Superior temporal gyrus (tissue), 1 donor: ENCODE measurements around the gene DLEC1.
"Not testable (repeated sequence)": the region's sequence is repeated elsewhere in the genome, so short reads cannot be mapped to it uniquely, and the experiment has no call there.

Source experiments
- DNase-seq: peaks from one replicate; pipeline ENCODE4 v3.0.0-alpha.2; 2016; ENCODE audit errors: extremely low spot score

DLEC1 gene

DNA sequence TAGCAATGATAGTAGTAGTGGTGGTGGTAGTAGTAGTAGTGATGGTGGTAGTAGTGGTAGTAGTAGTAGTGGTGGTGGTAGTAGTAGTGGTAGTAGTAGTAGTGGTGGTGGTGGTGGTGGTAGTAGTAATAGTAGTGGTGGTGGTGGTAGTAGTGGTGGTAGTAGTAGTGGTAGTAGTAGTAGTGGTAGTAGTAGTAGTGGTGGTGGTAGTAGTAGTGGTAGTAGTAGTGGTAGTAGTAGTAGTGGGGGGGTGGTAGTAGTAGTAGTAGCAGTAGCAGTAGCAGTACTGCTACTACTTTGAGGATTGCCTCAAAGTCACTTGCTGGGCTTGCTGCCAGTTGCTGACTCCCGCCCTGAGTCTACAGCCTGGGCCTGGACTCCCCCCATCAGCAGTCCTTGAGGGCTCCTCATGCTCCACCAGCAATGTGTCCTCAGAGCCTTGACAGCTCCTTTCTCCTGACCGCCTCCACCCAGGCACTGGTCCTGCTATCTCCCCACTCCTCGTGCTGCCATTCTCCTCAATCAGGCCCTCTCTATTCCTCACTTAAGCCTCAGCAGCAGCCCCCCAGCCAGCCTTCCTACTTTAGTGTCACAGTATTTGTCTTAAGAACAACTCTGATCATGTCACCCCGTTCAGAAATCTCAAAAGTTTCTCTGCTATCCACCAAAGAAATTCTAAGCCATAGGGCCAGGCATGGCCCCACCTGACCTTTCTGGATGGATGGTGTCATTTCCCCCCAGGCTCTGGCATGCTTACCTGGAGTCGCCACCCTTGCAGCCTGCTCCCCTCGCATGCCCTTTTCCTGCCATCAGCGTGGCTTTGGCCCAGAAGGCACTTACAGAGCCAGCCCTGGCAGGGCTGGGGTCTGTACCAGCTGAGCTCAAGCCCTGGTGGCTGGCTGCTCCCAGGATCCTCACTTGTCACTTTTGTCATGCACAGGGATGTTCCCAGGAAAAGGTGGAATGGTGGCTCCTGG, 45.6 kb downstream of the DLEC1 start:
- DNase-seq, result no peak

DNA sequence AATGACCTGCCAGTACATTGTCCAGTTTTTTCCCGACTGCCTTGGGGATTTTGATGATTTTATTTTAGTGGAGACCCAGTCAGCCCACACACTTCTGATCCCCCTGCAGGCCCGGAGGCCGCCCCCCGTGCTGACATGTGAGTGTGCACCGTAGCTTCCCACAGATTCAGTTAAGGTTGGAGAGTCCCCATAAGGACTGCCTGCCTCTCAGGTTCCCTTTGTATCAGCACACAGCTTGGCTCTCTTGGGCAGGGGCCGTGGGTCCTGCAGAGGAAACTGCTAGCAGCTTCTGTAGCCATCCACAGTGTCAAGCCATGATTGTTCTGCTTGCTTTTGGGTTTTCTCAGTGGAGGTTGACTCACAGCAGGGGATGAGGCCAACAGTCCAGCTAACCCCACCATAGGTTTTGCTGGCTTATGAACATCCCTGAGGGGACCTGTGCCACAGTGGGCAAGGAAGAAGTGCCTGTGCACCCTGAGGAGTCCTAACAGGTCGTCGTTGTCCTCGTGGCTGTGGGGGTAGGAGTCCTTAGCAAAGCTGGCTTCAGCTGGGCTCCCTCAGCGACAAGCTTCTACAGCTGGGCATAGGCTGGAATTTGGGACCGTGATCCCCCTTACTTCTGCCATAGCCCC, 46.4 kb downstream of the DLEC1 start:
- no peak for DNase-seq

DNA sequence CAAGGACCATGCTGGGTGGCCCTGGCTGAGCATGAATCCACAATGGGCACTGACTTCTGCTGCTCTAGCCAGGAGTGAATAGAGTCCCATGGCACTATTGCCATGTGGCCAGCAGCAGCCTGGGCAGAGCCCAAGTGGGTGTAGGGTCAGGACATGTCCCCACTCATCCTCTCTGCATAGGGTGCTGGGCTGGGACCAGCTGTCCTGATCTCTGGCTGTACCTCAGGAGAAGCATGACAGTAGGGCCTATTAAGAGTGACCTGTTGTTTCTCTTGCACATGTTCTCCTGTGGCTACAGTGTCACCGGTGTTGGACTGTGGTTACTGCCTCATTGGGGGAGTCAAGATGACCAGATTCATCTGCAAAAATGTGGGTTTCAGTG, 46.9 kb downstream of the DLEC1 start:
- DNase-seq, result no peak

DNA sequence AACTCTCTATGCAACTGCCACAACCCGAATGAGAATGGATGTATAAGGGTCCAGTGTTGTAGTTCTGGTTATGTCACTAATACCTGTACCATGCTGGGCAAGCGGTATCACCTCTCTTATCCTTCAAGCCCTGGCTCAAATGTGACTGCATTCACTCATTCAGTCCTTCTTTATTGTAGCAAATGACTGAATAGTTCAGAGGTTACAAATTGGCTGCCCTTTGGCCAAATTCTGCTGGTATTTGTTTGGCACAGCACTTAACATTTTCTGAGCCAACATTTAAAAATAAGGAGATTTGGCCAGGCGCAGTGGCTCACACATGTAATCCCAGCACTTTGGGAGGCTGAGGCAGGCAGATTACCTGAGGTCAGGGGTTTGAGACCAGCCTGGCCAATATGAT, 47.5 kb downstream of the DLEC1 start:
- DNase-seq, result no peak

DNA sequence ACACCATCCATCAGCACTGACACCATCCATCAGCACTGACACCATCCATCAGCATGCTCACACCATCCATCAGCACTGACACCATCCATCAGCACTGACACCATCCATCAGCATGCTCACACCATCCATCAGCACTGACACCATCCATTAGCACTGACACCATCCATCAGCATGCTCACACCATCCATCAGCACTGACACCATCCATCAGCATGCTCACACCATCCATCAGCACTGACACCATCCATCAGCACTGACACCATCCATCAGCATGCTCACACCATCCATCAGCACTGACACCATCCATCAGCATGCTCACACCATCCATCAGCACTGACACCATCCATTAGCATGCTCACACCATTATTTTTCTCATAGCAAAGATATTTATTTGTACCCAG, 48.3 kb downstream of the DLEC1 start:
- DNase-seq, result not testable (repeated sequence)

DNA sequence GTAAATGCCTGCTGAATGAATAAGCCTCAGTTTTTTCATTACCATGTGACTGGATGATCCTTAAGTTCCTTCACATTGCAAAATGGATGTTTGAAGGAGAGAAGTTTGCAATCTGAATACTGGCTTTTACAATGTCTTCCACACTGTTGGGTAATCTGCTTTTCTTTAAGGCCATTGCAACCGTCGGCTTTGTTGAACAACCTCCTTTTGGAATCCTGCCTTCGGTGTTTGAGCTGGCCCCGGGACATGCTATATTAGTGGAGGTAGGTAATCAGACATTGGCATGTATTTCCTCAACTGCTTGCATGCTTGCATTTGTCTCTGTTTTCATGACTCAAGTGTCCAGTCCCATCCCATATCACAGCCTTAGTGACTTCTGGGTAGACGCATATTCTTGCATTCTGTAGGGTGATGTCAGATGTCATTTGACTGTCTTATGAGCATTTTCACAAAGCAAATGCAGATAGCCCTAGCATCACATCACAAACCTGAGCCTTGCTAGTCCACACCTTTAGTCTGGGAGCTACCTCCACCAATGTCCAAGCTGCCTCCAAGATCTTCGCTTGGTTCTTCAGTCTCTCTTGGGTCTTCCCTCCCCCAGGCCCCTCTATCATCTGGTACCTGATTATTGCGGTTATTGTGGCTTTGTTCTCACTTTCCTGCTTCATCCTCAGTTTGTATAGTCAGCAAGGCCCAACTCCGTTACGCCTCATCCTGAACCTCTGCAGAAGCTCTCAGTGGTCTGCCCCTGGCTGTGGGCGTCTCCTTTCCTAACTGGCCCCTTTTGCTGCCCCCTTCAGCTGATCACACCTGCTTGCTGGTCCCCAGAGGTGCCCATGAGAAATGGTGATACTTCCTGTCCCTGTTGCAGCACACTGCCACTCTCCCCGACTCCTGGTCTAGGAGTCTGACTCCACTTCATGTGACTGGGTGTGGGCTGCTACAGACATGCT, 49.4 kb downstream of the DLEC1 start:
- DNase-seq, result no peak

DNA sequence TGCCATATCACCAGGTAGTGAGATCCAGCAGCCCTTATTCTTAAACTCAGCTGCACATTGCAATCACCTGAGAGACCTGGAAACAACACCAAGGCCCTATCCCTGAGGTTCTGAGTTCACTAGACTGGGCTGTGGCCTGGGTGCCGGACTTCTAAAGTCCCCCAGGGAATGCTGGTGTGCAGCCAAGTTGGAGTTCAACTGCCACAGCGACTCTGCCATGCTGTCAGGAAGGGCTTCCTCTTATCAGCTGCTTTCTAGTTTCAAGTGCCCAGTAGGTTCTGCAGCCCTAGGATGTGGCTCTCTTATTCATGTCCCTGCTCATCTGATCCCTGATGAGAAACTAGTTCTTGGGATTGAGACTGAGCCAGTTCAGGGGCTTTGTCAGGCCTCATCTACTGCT, 50.2 kb downstream of the DLEC1 start:
- DNase-seq, result no peak

DNA sequence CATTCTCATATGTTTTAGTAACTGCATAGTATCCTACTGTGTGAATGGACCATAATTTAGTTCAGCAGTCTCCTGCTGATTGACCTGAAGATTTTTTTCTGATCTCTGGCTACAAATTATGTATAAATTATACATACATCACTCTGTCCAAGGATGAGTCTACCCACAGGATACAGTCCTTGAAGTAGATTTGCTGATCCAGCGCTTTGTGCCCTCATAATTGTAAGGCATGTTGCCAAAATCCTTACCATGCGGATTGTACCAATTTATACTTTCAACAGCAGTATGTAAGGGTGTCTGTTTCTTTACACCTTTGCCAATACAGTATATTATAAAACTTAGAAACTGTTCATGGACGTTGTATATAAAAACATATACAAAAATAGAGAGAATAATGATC, 51.4 kb downstream of the DLEC1 start:
- DNase-seq, result no peak

DNA sequence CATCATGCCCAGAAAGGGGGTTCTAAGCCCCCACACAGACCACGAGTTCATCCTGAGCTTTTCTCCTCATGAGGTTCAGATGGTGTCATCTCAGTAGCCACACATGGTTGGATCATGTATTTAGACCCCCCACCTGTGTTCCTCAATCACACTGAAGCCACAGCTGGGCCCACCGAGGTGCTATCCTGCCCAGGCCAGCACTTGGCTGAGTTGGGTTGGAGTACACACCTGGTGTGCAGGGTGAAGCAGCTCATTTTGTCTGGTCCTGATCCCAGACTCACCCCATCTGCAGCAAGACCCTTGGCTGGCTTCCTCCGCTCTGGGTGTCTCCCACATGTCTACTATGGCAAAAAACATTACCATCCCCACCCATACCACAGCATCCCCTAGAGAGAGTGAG, 56.0 kb downstream of the DLEC1 start:
- DNase-seq, result no peak

DNA sequence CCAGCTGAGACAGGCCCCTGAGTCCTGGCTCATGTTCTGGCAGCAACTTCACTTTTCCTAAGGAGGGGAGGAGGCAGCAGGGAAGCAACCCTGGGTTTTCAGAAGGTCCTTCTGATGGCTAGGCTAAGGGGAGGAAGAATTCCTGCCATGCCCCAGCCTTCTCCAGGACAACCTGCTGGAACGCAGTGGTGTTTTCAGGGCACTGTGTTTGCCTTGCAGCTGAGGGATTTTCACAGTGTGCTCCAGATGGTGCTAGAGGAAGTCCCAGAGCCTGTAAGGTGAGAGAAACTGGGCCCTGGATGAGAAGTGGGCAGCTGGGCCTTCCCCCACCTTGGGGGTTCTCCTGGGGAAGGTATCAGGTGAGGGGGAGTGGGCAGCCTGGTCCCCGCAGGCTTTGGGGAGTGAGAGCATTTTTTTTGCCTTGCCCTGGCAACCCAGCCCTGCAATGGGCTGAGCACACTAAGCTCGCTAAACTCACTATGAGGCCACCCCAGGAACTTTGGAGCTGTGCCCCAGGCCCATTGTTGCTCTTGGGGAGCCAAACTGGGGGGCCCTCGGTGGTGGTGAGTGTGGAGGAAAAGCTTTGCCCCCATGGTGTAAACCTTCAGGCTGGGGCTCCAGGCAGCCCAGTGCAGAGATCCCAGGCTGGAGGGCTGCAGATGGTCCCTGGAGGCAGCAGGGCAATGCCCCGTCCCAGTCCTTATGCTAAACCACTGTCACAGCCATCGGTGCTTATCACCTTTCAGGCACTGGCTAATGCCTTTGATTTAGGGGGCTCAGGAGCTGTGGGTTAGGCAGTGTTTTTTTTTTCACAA, 56.9 kb downstream of the DLEC1 start:
- no peak for DNase-seq

DNA sequence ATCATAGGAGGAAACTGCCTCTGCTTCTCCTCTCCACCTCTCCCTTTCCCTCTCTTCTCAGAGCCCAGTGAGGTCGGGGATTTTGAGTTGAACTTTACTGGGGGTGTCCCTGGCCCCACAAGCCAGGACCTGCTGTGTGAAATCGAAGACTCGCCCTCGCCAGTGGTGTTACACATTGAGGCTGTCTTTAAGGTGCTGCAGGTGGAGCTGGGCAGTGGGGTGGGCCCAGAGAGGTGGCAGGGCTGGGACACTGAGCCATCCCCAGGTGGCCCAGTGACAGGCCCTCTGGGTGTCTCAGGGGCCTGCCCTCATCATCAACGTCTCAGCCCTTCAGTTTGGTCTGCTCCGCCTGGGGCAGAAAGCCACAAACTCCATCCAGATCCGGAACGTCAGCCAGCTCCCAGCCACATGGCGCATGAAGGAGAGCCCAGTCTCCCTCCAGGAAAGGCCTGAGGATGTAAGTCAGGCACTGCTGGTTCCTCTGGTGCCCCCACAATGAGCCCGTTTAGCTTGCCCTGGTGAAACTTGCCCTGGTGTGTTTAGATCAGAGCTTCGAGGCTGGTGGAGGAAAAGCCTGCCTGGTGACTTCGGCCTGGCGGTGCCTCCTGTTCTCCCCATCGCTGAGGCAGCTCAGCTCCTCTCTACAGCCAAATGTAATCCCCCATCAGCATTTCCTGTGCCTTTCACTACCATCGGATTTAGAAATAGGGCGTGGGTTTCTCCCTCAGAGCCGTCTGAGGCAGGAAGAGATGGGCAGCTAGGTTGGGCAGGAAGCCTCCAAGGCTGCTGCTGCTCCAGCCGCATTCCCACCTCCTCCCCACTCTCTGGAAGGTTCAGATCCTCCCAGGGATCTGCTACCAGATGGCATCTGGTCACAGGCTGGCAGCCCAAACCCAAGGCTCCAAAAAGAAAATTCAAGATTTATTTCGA, 58.7 kb downstream of the DLEC1 start:
- peak; percentile 21 for DNase-seq

DNA sequence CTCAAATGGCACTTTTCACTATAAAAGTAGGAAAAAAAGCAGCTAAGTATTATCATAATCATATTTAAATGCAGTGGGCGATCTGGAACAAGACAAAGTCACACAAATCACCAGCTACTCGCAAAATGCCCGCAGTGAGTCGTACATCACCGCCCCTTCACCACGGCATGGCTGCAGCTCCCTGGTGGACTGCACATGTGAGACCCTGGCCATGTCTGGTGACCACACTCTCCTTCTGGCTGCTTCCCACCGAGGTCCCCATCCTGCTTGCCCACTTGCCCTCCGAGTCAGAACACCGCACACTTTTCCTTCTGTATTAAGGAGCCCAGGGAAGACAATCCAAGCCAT, 59.3 kb downstream of the DLEC1 start:
- no peak for DNase-seq

DNA sequence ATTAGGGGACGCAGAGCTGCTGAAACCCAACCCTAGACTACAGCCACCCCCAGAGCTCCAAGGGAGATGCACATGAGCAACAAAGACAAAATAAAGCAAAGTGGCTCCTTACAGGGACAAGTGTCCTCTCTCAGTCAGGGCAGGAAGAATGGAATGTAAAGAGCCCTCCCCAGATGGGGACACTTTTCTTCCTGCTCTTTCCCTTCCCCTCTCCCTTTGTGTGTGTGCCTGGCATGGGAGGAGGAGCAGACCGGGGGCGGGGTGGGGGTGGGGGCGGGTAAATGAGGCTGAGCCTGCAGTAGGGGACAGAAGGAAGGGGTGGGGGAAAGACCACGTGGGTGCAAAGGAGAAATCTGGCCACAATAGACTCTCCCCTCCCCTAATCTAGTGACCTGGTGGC, 60.5 kb downstream of the DLEC1 start:
- DNase-seq, result no peak

DNA sequence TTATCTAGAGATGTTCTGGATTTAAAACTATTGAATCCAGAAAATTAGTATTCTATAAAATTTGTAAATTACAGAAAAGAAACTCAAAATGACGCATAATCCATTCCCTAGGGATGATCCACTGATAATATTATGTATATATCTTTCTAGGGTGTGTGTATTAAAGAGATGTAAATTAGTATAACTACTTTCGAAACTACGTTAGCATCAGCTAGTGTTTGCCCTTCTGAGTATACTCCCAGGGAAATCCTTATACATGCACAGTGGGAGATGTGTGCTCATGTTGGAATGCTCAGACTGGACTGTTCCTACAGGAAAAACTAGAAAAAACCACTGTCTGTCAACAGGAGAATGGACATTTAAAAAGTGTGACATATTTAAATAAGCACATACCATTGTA, 61.5 kb downstream of the DLEC1 start:
- DNase-seq, result no peak

DNA sequence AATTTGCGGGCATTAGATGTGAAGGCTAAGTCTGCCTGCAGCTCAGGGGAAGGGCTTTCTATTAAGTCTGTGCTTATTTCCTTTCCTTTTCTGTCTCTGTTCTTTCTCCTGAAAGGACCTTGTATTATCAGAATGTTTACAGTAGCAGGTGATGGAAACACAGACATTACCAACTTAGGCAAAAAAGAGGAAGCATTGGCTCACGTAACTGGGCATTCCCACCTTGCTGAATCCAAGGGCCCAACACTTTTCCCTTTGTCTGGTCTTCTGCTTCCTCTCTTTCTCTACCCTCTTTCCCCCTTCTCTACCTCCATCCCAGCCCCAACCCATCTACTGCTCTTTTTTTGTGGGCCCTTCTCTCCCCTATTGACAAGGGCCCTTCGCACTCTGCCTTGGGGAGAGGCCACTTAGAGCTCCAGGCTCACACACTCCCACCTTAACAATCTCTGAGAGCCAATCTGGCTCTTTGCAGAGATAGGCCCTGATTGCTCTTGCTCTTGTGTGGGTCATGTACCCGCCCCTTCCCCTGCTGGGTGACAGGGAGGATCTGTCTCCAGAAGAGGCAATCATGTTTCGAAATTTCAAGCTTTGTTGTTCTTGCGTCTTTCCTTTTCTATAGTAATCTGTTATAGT, 62.9 kb downstream of the DLEC1 start:
- no peak for DNase-seq

DNA sequence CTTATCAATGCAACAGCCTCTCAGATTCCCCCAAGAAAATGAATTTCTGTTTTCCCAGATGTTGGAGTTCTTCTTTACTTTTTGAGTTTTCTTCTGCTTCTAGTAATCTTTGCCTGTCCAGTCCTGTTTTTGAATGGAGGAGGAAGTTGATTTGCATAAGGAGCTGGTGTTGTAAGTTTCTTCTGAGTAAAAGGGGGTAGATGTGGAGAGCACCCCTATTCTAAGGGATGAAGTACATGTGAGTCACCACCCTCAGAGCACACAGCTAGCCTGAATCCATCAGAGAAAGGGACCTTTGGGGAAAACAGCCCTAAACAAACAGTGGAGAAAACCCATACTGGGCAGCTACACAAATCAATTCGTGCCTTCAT, 63.4 kb downstream of the DLEC1 start:
- DNase-seq, result no peak

DNA sequence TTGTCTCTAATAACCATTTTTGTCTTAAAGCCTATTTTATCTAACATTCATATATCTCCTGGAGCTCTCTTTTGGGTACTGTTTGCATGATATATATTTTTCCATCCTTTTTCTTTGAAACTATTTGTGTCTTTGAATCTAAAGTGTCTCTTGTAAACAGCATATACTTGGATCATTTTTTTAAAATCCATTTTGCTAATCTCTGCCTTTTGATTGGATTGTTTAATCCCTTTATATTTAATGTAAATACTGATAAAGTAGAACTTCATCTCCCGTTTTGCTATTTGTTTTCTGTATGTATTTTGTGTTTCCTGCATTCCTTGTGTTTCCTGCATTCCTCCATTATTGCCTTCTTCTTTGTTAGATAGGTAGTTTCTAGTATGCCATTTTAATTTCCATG, 66.5 kb downstream of the DLEC1 start:
- no peak for DNase-seq

DNA sequence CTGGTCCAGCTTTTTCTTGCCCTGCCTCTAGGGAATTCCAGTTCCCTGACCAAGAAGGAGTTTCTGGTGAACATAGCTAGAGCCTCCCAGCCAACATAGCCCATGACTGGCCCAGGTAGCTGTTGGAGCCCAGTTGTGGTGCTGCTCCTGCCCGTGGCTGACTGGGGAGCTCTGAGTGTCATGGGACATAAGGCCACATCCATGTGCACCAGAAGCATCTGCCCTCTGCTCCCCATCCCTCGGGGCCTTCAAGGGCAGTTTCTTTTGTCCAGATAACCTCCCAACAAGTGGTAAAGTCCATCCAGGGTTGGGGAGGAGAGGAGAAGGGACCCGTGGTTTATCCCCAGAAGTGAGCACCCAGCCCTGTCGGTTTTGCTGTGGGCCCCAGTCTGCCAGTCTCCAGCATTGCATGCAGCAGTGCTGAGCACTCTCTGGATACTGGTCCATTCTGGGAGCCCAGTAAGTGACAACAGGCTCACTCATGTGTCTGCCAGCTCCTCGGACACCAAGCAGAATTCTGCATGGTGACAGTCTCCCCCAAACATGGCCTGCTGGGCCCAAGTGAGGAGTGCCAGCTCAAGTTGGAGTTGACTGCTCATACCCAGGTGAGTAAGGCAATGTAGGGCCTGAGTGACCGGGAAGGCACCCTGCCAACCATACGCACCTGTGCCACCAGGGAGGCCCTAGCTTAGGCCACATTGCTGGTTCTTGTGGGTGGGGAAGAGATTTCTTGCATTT, 69.1 kb downstream of the DLEC1 start:
- no peak for DNase-seq
